ENCODE data around the gene UCHL3.

DNA sequence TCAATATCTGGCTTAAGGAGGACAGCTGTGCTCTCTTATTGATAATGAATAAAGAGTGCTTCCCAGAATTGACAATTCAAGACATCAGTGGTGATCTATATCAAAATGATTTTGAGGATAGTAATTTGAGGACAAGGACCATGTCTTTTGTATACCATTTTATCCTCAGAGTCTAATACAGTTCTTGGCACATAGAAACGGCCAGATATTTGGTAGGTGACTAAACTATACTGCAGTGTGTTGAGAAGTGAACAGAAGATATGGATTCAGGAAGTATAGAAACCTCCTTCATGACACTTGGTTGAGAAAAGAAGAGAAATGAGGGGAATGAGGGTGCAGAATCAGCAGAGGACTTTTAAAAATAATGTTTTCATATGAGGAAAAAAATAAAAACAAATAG, 70.4 kb downstream of the UCHL3 start:
- TF ChIP-seq EZH2 (IDR thresholded peaks at IDR 0.05) (no peak), POLR2AphosphoS5 (IDR thresholded peaks at IDR 0.05; ENCODE audit: borderline replicate concordance, low read depth, low read length) (no peak), FOXP2 (optimal IDR thresholded peaks at IDR 0.05; ENCODE audit: control extremely low read depth, extremely low read length, insufficient read depth) (no peak)

Measured in SK-N-MC (cell line).